DND-41 (cell line): ENCODE results near the gene TBC1D22A.

ENCODE experiments used
- ATAC-seq: fragments of 200-7000 bp; cut with Tn5 transposase; 3 replicates; pipeline ENCODE4 v1.9.1; 2021; ENCODE audit warnings: low read depth; ENCODE audit not compliant: insufficient read depth
- DNase-seq: peaks from one replicate; pipeline ENCODE4 v3.0.0-alpha.2; 2020
- H2AFZ ChIP-seq: 2 replicates; pipeline ENCODE4 v1.6.0; 2012; ENCODE audit warnings: low read depth, low read length
- H3K27ac ChIP-seq: 2 replicates; pipeline ENCODE4 v1.5.1; 2012; ENCODE audit warnings: low read length, inconsistent platforms
- H3K27me3 ChIP-seq: fragments of 200-600 bp; sonication (generic); 2 replicates; pipeline ENCODE4 v1.6.0; 2012; ENCODE audit warnings: low read length, mild to moderate bottlenecking, inconsistent platforms; ENCODE audit not compliant: insufficient read depth, poor library complexity
- H3K36me3 ChIP-seq: 2 replicates; pipeline ENCODE4 v1.5.1; 2012; ENCODE audit warnings: low read length, inconsistent platforms; ENCODE audit not compliant: insufficient read depth
- H3K4me1 ChIP-seq: 2 replicates; pipeline ENCODE4 v1.5.1; 2012; ENCODE audit warnings: mild to moderate bottlenecking, low read length; ENCODE audit not compliant: insufficient read depth
- H3K4me2 ChIP-seq: 2 replicates; pipeline ENCODE4 v1.6.0; 2012; ENCODE audit warnings: mild to moderate bottlenecking, moderate library complexity, low read length, inconsistent platforms; ENCODE audit not compliant: insufficient read depth
- H3K4me3 ChIP-seq, 2 experiments: fragments of 200-600 bp in 1 of 2; shearing (Covaris generic) in 1 of 2; 2 replicates each; pipeline ENCODE4 v1.5.1; 2012 to 2016; ENCODE audit warnings: inconsistent platforms in 2 of 2, low read length in 2 of 2, mild to moderate bottlenecking in 2 of 2, low read depth in 1 of 2, moderate library complexity in 1 of 2
- H3K79me2 ChIP-seq: 2 replicates; pipeline ENCODE4 v1.6.0; 2012; ENCODE audit warnings: low read length, inconsistent platforms; ENCODE audit not compliant: insufficient read depth
- H3K9ac ChIP-seq: 2 replicates; pipeline ENCODE4 v1.6.0; 2012; ENCODE audit warnings: low read depth, mild to moderate bottlenecking, inconsistent platforms, low read length, moderate library complexity
- H3K9me3 ChIP-seq: 2 replicates; pipeline ENCODE4 v1.5.1; 2012; ENCODE audit warnings: low read length, moderate library complexity, mild to moderate bottlenecking, inconsistent platforms; ENCODE audit not compliant: insufficient read depth, severe bottlenecking
- H4K20me1 ChIP-seq: 2 replicates; pipeline ENCODE4 v1.6.0; 2012; ENCODE audit warnings: low read length; ENCODE audit not compliant: insufficient read depth
- EZH2 ChIP-seq: IDR thresholded peaks from 3 replicates; pipeline ENCODE4 v1.6.1; 2012; ENCODE audit warnings: borderline replicate concordance, low read depth, mild to moderate bottlenecking, moderate library complexity, low read length, inconsistent platforms; ENCODE audit not compliant: severe bottlenecking
- TF ChIP-seq, protein P1 (sequence below): IDR thresholded peaks from 2 replicates; pipeline ENCODE4 v1.5.1; 2012; ENCODE audit warnings: borderline replicate concordance, low read length, moderate library complexity, mild to moderate bottlenecking; ENCODE audit not compliant: poor library complexity, severe bottlenecking; ENCODE audit errors: extremely low read depth

The TBC1D22A gene

DNA sequence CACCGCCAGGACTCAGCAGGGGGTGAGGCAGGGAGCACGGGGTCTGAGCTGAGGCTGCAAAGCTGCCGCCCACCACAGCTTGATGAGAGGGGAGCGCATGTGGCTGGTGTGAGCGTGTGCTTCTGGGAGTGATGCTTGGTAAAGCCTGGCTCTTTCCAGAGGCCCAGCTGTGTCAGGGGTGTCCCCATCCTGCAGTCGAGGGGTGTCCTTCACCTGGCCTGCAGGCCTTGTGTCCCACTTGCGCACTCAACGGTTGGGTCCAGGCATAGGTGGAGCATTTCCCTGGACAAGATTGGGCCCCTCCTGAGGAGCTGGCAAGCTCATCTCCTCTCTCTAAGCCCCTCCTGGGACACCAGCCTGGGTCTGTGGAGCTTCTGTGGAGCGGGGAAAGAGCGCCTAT lies 273.9 kb downstream of the TBC1D22A start:
- H3K4me3 ChIP-seq, result no peak overlapping the region
- no peaks in the 10 kb centered on the region for H3K79me2 ChIP-seq
- H3K36me3 ChIP-seq, result peaks cover 12% of the 10 kb centered on the region; the same call in 1 of the 2 replicates
- no peaks in the 10 kb centered on the region for H3K4me1 ChIP-seq
- H3K27ac ChIP-seq, result no peak overlapping the region
- H4K20me1 ChIP-seq, result peaks cover 25% of the 10 kb centered on the region
- no peak for TF ChIP-seq EZH2
- TF ChIP-seq, protein P1, sequence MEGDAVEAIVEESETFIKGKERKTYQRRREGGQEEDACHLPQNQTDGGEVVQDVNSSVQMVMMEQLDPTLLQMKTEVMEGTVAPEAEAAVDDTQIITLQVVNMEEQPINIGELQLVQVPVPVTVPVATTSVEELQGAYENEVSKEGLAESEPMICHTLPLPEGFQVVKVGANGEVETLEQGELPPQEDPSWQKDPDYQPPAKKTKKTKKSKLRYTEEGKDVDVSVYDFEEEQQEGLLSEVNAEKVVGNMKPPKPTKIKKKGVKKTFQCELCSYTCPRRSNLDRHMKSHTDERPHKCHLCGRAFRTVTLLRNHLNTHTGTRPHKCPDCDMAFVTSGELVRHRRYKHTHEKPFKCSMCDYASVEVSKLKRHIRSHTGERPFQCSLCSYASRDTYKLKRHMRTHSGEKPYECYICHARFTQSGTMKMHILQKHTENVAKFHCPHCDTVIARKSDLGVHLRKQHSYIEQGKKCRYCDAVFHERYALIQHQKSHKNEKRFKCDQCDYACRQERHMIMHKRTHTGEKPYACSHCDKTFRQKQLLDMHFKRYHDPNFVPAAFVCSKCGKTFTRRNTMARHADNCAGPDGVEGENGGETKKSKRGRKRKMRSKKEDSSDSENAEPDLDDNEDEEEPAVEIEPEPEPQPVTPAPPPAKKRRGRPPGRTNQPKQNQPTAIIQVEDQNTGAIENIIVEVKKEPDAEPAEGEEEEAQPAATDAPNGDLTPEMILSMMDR, result no peak
- no peaks in the 10 kb centered on the region for H3K27me3 ChIP-seq
- H3K9me3 ChIP-seq, result no peaks in the 10 kb centered on the region
- H3K9ac ChIP-seq, result no peak overlapping the region
- H3K4me2 ChIP-seq, result no peak overlapping the region
- DNase-seq (no peak), ATAC-seq (no peak)
- no peak overlapping the region for H2AFZ ChIP-seq

DNA sequence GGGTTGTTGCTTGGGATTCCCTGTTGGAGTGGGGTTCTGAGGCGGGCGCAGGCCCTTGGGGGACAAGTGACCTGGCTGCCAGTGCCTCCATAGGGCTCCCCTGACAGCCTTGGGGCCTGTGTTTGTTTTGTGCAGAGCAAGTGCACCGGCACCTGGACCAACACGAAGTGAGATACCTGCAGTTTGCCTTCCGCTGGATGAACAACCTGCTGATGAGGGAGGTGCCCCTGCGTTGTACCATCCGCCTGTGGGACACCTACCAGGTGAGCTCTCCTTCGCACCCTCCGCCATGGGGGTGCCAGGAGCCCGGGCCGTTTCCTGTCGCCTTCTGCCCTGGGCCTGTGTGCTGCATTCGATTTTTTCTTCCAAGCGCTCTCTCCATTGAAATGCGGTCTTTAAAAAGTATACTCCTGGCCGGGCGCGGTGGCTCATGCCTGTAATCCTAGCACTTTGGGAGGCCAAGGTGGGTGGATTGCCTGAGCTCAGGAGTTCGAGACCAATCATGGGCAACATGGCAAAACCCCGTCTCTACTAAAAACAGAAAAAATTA lies 274.6 kb downstream of the TBC1D22A start:
- H2AFZ ChIP-seq, result no peak overlapping the region
- TF ChIP-seq EZH2, result no peak
- TF ChIP-seq, protein P1, result no peak
- H3K36me3 ChIP-seq, result peaks cover 11% of the 10 kb centered on the region; the same call in 1 of the 2 replicates
- H4K20me1 ChIP-seq, result peaks cover 21% of the 10 kb centered on the region
- no peak overlapping the region for H3K4me2 ChIP-seq
- H3K4me3 ChIP-seq, result no peak overlapping the region
- H3K9me3 ChIP-seq, result no peaks in the 10 kb centered on the region
- H3K27ac ChIP-seq, result no peak overlapping the region
- no peak overlapping the region for H3K9ac ChIP-seq
- H3K27me3 ChIP-seq, result no peaks in the 10 kb centered on the region
- ATAC-seq (no peak), DNase-seq (no peak)
- no peaks in the 10 kb centered on the region for H3K79me2 ChIP-seq
- H3K4me1 ChIP-seq, result no peaks in the 10 kb centered on the region

DNA sequence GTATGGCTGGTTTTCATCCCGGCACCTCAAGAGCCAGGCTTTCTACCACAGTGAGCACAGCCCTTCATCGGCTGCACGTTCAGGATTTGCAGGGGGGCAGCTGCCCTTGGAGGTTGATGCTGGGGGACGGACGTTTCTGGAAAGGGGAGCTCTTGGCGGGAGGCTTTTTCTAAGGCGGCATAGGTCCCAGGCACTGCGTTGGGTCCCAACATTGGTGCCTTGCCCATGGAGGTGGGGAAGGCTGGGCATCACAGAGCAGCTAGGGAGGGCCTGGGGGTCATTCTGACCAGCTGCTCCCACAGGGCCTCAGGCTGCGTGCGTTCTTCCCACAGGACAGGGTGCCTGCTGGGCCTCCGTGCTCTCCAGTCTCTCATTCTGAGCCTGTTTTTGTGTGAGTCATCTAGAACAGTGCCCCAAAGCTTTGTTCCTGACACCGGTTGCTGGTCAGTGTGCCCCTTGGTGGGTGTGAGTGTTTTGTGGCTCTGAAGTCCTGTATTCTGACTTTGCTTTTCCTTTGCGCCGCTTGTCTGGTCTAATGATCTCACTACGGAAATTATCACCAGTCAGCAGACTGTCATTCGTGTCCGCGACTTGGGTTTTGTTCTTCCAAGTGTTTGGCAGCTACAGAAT lies 275.9 kb downstream of the TBC1D22A start:
- no peaks in the 10 kb centered on the region for H3K27me3 ChIP-seq
- DNase-seq (no peak), ATAC-seq (no peak)

More for the DNA sequence above, 275.9 kb downstream of the TBC1D22A start:
- Histone ChIP-seq H3K9ac (no peak overlapping the region), H2AFZ (no peak overlapping the region), H3K4me2 (no peak overlapping the region), H3K4me1 (no peaks in the 10 kb centered on the region), H3K27ac (no peak overlapping the region), H4K20me1 (peaks cover 16% of the 10 kb centered on the region), H3K36me3 (peaks cover 8% of the 10 kb centered on the region; the same call in 1 of the 2 replicates), H3K9me3 (no peaks in the 10 kb centered on the region), H3K4me3 (no peak overlapping the region), H3K79me2 (no peaks in the 10 kb centered on the region)
- TF ChIP-seq, protein P1, result no peak
- no peak for TF ChIP-seq EZH2
